Cardiac muscle cell (in vitro differentiated cells and primary cell): ENCODE measurements around the gene LRP5. TPM values are rescaled to one million over a fixed set of nuclear protein-coding genes. Genes with fewer than 3 reads are reported as not detected.

Experiments
- DNase-seq, 2 donors: peaks; one replicate each; pipeline versions ENCODE4 v3.0.0 to v3.0.0-alpha.2; 2010 to 2017; ENCODE audit warnings: low read depth in 1 of 2, low spot score in 1 of 2
- H3K27ac ChIP-seq: fragments of 200-600 bp; sonication (generic); 2 replicates; pipeline ENCODE4 v1.5.1; 2016
- H3K27me3 ChIP-seq: fragments of 200-600 bp; sonication (generic); 2 replicates; pipeline ENCODE4 v1.6.0; 2016; ENCODE audit warnings: control low read depth
- H3K36me3 ChIP-seq: fragments of 200-600 bp; sonication (generic); 2 replicates; pipeline ENCODE4 v1.5.1; 2016; ENCODE audit warnings: control low read depth
- H3K4me1 ChIP-seq: fragments of 200-600 bp; sonication (generic); 2 replicates; pipeline ENCODE4 v1.8.1; 2017; ENCODE audit warnings: low read depth, mild to moderate bottlenecking, mixed run types
- H3K4me3 ChIP-seq: fragments of 200-600 bp; sonication (generic); 2 replicates; pipeline ENCODE4 v1.5.1; 2016; ENCODE audit warnings: mild to moderate bottlenecking
- H3K9me3 ChIP-seq: fragments of 200-600 bp; sonication (generic); 2 replicates; pipeline ENCODE4 v1.5.1; 2017; ENCODE audit warnings: low read depth, mild to moderate bottlenecking, control low read depth
- CTCF ChIP-seq: IDR thresholded peaks from 2 replicates; pipeline ENCODE4 v1.5.1; 2012; ENCODE audit warnings: low read depth, mild to moderate bottlenecking, low read length
- polyA plus RNA-seq: library from polyadenylated mRNA; unstranded; fragments of >200 nt; fragmentation: Nextera tagmentation; extraction: Ambion mirVana; gene quantifications from 2 replicates; pipeline ENCODE4 v1.2.1, GENCODE V29; 2016
- total RNA-seq: library from RNA; depleted of rRNA; stranded (reverse); fragments of >200 nt; gene quantifications from 2 replicates; pipeline ENCODE4 v1.2.3, GENCODE V29; 2016

LRP5 gene
- total and polyA plus RNA-seq, 2 experiments from 2014 or later = 29.1 to 245 TPM

GRCh38 chr11:68468217-68468828 lies 155.9 kb downstream of the LRP5 start:
- Histone ChIP-seq H3K36me3 (no peaks in the 10 kb centered on the region), H3K4me1 (peaks cover 26% of the 10 kb centered on the region), H3K9me3 (no peaks in the 10 kb centered on the region), H3K27me3 (no peaks in the 10 kb centered on the region), H3K4me3 (no peak overlapping the region), H3K27ac (peak overlapping the region; percentile 59)
- no peak for TF ChIP-seq CTCF
- no peak for DNase-seq

GRCh38 chr11:68469122-68469521 lies 156.7 kb downstream of the LRP5 start:
- Histone ChIP-seq H3K27me3 (no peaks in the 10 kb centered on the region), H3K9me3 (no peaks in the 10 kb centered on the region), H3K27ac (no peak overlapping the region), H3K4me1 (peaks cover 25% of the 10 kb centered on the region), H3K36me3 (no peaks in the 10 kb centered on the region), H3K4me3 (no peak overlapping the region)
- no peak for TF ChIP-seq CTCF
- peak in 1 of 2 donors; percentile 52 for DNase-seq

GRCh38 chr11:68469642-68470041 lies 157.3 kb downstream of the LRP5 start:
- no peak for DNase-seq
- Histone ChIP-seq H3K36me3 (no peaks in the 10 kb centered on the region), H3K27ac (peak overlapping the region; percentile 26), H3K27me3 (no peaks in the 10 kb centered on the region), H3K4me3 (no peak overlapping the region), H3K4me1 (peaks cover 25% of the 10 kb centered on the region), H3K9me3 (no peaks in the 10 kb centered on the region)
- TF ChIP-seq CTCF = no peak

GRCh38 chr11:68470304-68470811 lies 158.0 kb downstream of the LRP5 start:
- no peaks in the 10 kb centered on the region for H3K36me3 ChIP-seq
- no peaks in the 10 kb centered on the region for H3K27me3 ChIP-seq
- TF ChIP-seq CTCF = no peak
- peak overlapping the region; percentile 26 for H3K27ac ChIP-seq
- H3K4me1 ChIP-seq = peaks cover 22% of the 10 kb centered on the region
- H3K4me3 ChIP-seq = no peak overlapping the region
- DNase-seq = no peak
- no peaks in the 10 kb centered on the region for H3K9me3 ChIP-seq

- TF ChIP-seq CTCF = no peak
- H3K36me3 ChIP-seq = no peaks in the 10 kb centered on the region
- peaks cover 15% of the 10 kb centered on the region for H3K4me1 ChIP-seq
- DNase-seq = peak in 1 of 2 donors; percentile 95
- H3K4me3 ChIP-seq = no peak overlapping the region
- no peak overlapping the region for H3K27ac ChIP-seq
- H3K27me3 ChIP-seq = no peaks in the 10 kb centered on the region
- H3K9me3 ChIP-seq = no peaks in the 10 kb centered on the region
These were observed 159.3 kb downstream of the LRP5 start for GRCh38 chr11:68471360-68472340.
